ENCODE results near the gene CNKSR1. TPM values are rescaled to one million over a fixed set of nuclear protein-coding genes. Genes with fewer than 3 reads are reported as not detected.

CNKSR1 gene
- total and polyA plus RNA-seq, 2 donors (not counting 1 experiment from before 2014, with no cell fraction given) = 3.7 to 5.8 TPM

- ATAC-seq (ENCODE audit: low read depth) = peak; percentile 87
- H3K4me3 Mint-ChIP-seq = peak within 1 kb of the TSS; percentile 97
- Histone ChIP-seq H3K4me1 (ENCODE audit: control insufficient read depth in 2 of 2, insufficient read depth in 2 of 2, low read length in 2 of 2) (peaks cover 11 to 16% of the 10 kb centered on the region in 2 donors), H4K20me1 (ENCODE audit: control insufficient read depth, insufficient read depth, low read length, poor library complexity, severe bottlenecking) (no peaks in the 10 kb centered on the region), H3K79me2 (ENCODE audit: control insufficient read depth, insufficient read depth, low read length) (peaks cover 31% of the 10 kb centered on the region), H3K4me2 (replicated peaks; ENCODE audit: low read depth, low read length, poor library complexity, severe bottlenecking) (peak within 1 kb of the TSS; percentile 94), H2AFZ (ENCODE audit: insufficient read depth, low read depth, low read length, poor library complexity, severe bottlenecking) (peak within 1 kb of the TSS; percentile 99), H3K4me3 (ENCODE audit: control extremely low read depth in 1 of 5, extremely low read depth in 1 of 5, insufficient read depth in 1 of 5, low read depth in 2 of 5, low read length in 4 of 5) (peak within 1 kb of the TSS; percentile 62 to 93 (median 81)), H3K27me3 (replicated peaks in 1 of 4; ENCODE audit: control extremely low read depth in 1 of 4, control insufficient read depth in 3 of 4, insufficient read depth in 4 of 4, low read length in 3 of 4) (no peaks in the 10 kb centered on the region), H3K9me3 (ENCODE audit: control extremely low read depth in 1 of 3, control insufficient read depth in 2 of 3, insufficient read depth in 1 of 3, low read length in 2 of 3) (no peaks in the 10 kb centered on the region), H3K27ac (ENCODE audit: low read length in 2 of 2) (peak within 1 kb of the TSS; percentile 59 to 86), H3K36me3 (replicated peaks in 1 of 2; ENCODE audit: control extremely low read depth in 1 of 2, control insufficient read depth in 1 of 2, extremely low read depth in 1 of 2, insufficient read depth in 2 of 2, low read length in 1 of 2) (no peaks in the 10 kb centered on the region), H3K9ac (ENCODE audit: low read length) (peak within 1 kb of the TSS; percentile 84)
- under 1% methylated on average over 73 of the region's 73 CpGs for WGBS (ENCODE audit: insufficient coverage)
- peaks cover 27% of the 10 kb centered on the region for H3K4me1 Mint-ChIP-seq
- peak; percentile 100 for DNase-seq
- TF ChIP-seq CTCF (IDR thresholded peaks at IDR 0.05) (peak; percentile 90), EZH2 (IDR thresholded peaks at IDR 0.05; ENCODE audit: borderline replicate concordance, insufficient read depth, low read depth, low read length, poor library complexity, severe bottlenecking) (no peak)
- POLR2A ChIA-PET = interaction anchor here (0.6 to 2.9 kb wide), 7 partner anchors 45 to 237 kb away, joined by 3 to 17 read pairs (median 4); partner anchors contain the start of genes CD52 and ZNF593
- H3K9me3 Mint-ChIP-seq (ENCODE audit: insufficient read depth) = no peaks in the 10 kb centered on the region
- intact Hi-C loops (cut with micrococcal nuclease) = loop anchor here (1.0 to 5.0 kb wide), 9 partner anchors 41 to 198 kb away; partner anchors contain the start of genes DHDDS, PDIK1L and ZNF593
- CTCF ChIA-PET = interaction anchor here (0.6 to 5.8 kb wide), 41 partner anchors 9 to 203 kb away, joined by 3 to 43 read pairs (median 4); partner anchors contain the start of genes CD52, DHDDS, SH3BGRL3 and ZNF593
- no peaks in the 10 kb centered on the region for H3K27me3 Mint-ChIP-seq
- peak within 1 kb of the TSS; percentile 95 for H3K27ac Mint-ChIP-seq
Measured at GRCh38 chr1:26233903-26234643, 56.8 kb downstream of the CNKSR1 start, which contains the start of gene CEP85. TSS of gene CEP85 (plus strand) at chr1:26234200. CDS start at chr1:26239784, 5,584 bp downstream.

All from B cell (primary cell).